Adrenal gland (tissue), 5 donors: Measurements from ENCODE around the gene PROK2.

Experiments
- POLR2A ChIP-seq, 2 donors: fragments of 450-650 bp; IDR thresholded peaks; one replicate each; pipeline ENCODE4 v1.6.1; 2017; ENCODE audit warnings: antibody characterized with exemption in 2 of 2, mild to moderate bottlenecking in 2 of 2, moderate library complexity in 1 of 2
- TF ChIP-seq, protein P1 (sequence below), 6 experiments: fragments of 450-650 bp in 4 of 6; fragments of 200-600 bp in 2 of 6; sonication (generic) in 1 of 6; IDR thresholded peaks; 1 replicate in 5 of 6; 2 replicates in 1 of 6; pipeline versions ENCODE4 v1.5.1 to v1.8.0; 2016 to 2021; ENCODE audit warnings: antibody characterized with exemption in 6 of 6, mild to moderate bottlenecking in 2 of 6, moderate library complexity in 1 of 6
- donor health status: DM: no; HTN: no; CAD: no.

DNA sequence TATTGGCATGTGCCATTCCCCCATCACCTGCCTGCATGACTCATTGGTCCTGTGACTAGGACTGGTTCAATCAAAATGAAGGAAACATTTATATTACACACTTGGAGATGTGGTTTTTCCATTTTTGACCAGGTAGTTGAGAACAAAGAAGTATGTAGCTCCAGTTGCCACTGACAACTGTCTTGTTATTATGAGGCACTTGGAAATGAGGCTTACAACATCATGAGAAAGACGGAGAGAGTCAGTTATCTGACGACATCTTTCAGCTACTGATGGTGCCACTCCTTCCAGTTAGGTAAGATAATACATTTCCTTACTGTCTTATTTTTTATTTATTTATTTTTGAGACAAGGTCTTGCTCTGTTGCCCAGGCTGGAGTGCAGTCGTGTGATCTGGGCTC, 21.8 kb upstream of the PROK2 start:
- TF ChIP-seq, protein P1, sequence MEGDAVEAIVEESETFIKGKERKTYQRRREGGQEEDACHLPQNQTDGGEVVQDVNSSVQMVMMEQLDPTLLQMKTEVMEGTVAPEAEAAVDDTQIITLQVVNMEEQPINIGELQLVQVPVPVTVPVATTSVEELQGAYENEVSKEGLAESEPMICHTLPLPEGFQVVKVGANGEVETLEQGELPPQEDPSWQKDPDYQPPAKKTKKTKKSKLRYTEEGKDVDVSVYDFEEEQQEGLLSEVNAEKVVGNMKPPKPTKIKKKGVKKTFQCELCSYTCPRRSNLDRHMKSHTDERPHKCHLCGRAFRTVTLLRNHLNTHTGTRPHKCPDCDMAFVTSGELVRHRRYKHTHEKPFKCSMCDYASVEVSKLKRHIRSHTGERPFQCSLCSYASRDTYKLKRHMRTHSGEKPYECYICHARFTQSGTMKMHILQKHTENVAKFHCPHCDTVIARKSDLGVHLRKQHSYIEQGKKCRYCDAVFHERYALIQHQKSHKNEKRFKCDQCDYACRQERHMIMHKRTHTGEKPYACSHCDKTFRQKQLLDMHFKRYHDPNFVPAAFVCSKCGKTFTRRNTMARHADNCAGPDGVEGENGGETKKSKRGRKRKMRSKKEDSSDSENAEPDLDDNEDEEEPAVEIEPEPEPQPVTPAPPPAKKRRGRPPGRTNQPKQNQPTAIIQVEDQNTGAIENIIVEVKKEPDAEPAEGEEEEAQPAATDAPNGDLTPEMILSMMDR (IDR thresholded peaks at IDR 0.05), result no peak
- TF ChIP-seq POLR2A (IDR thresholded peaks at IDR 0.05), result no peak
